ENCODE measurements around the gene TMTC2.

The TMTC2 gene

GRCh38 chr12:82688035-82688501, 1.4 kb downstream of the TMTC2 start:
- no peak for DNase-seq (ENCODE audit: low read depth, low spot score)
- Histone ChIP-seq H3K4me3 (peak overlapping the region; percentile 86), H3K36me3 (ENCODE audit: insufficient read depth, low read length) (no peaks in the 10 kb centered on the region), H3K27ac (no peak overlapping the region), H3K9me3 (ENCODE audit: low read depth, low read length) (no peaks in the 10 kb centered on the region), H3K9ac (ENCODE audit: insufficient read length) (no peak overlapping the region)
- TF ChIP-seq FOXP2 (optimal IDR thresholded peaks at IDR 0.05; ENCODE audit: control extremely low read depth, extremely low read length, insufficient read depth) = no peak
- TF ChIP-seq POLR2AphosphoS5 (IDR thresholded peaks at IDR 0.05; ENCODE audit: borderline replicate concordance, low read depth, low read length) = no peak
- no peak for TF ChIP-seq EZH2 (IDR thresholded peaks at IDR 0.05)

GRCh38 chr12:82688596-82688995, 1.9 kb downstream of the TMTC2 start:
- no peaks in the 10 kb centered on the region for H3K36me3 ChIP-seq (ENCODE audit: insufficient read depth, low read length)
- H3K9me3 ChIP-seq (ENCODE audit: low read depth, low read length) = no peaks in the 10 kb centered on the region
- H3K9ac ChIP-seq (ENCODE audit: insufficient read length) = no peak overlapping the region
- TF ChIP-seq POLR2AphosphoS5 (IDR thresholded peaks at IDR 0.05; ENCODE audit: borderline replicate concordance, low read depth, low read length) (no peak), FOXP2 (optimal IDR thresholded peaks at IDR 0.05; ENCODE audit: control extremely low read depth, extremely low read length, insufficient read depth) (no peak), EZH2 (IDR thresholded peaks at IDR 0.05) (no peak)
- no peak overlapping the region for H3K27ac ChIP-seq
- no peak for DNase-seq (ENCODE audit: low read depth, low spot score)
- no peak overlapping the region for H3K4me3 ChIP-seq

GRCh38 chr12:82690006-82690405, 3.3 kb downstream of the TMTC2 start:
- H3K36me3 ChIP-seq (ENCODE audit: insufficient read depth, low read length) = no peaks in the 10 kb centered on the region
- TF ChIP-seq FOXP2 (optimal IDR thresholded peaks at IDR 0.05; ENCODE audit: control extremely low read depth, extremely low read length, insufficient read depth) = no peak
- no peak for TF ChIP-seq POLR2AphosphoS5 (IDR thresholded peaks at IDR 0.05; ENCODE audit: borderline replicate concordance, low read depth, low read length)
- TF ChIP-seq EZH2 (IDR thresholded peaks at IDR 0.05) = no peak
- no peak overlapping the region for H3K4me3 ChIP-seq
- no peaks in the 10 kb centered on the region for H3K9me3 ChIP-seq (ENCODE audit: low read depth, low read length)
- no peak overlapping the region for H3K27ac ChIP-seq
- no peak for DNase-seq (ENCODE audit: low read depth, low spot score)
- H3K9ac ChIP-seq (ENCODE audit: insufficient read length) = no peak overlapping the region

- no peaks in the 10 kb centered on the region for H3K9me3 ChIP-seq (ENCODE audit: low read depth, low read length)
- no peaks in the 10 kb centered on the region for H3K36me3 ChIP-seq (ENCODE audit: insufficient read depth, low read length)
- TF ChIP-seq EZH2 (IDR thresholded peaks at IDR 0.05) (no peak), POLR2AphosphoS5 (IDR thresholded peaks at IDR 0.05; ENCODE audit: borderline replicate concordance, low read depth, low read length) (no peak), FOXP2 (optimal IDR thresholded peaks at IDR 0.05; ENCODE audit: control extremely low read depth, extremely low read length, insufficient read depth) (no peak)
- no peak for DNase-seq (ENCODE audit: low read depth, low spot score)
- H3K4me3 ChIP-seq = no peak overlapping the region
- H3K9ac ChIP-seq (ENCODE audit: insufficient read length) = no peak overlapping the region
- no peak overlapping the region for H3K27ac ChIP-seq
Observed at GRCh38 chr12:82691513-82691912, 4.8 kb downstream of the TMTC2 start.

- TF ChIP-seq EZH2 (IDR thresholded peaks at IDR 0.05) = no peak
- no peak for TF ChIP-seq POLR2AphosphoS5 (IDR thresholded peaks at IDR 0.05; ENCODE audit: borderline replicate concordance, low read depth, low read length)
- no peak for TF ChIP-seq FOXP2 (optimal IDR thresholded peaks at IDR 0.05; ENCODE audit: control extremely low read depth, extremely low read length, insufficient read depth)
- Histone ChIP-seq H3K27ac (no peak overlapping the region), H3K4me3 (no peak overlapping the region), H3K36me3 (ENCODE audit: insufficient read depth, low read length) (no peaks in the 10 kb centered on the region), H3K9ac (ENCODE audit: insufficient read length) (no peak overlapping the region), H3K9me3 (ENCODE audit: low read depth, low read length) (no peaks in the 10 kb centered on the region)
- DNase-seq (ENCODE audit: low read depth, low spot score) = no peak
Observed at GRCh38 chr12:82694276-82694675, 7.6 kb downstream of the TMTC2 start.

GRCh38 chr12:82694970-82695369, 8.3 kb downstream of the TMTC2 start:
- H3K36me3 ChIP-seq (ENCODE audit: insufficient read depth, low read length) = no peaks in the 10 kb centered on the region
- H3K9ac ChIP-seq (ENCODE audit: insufficient read length) = no peak overlapping the region
- no peak overlapping the region for H3K27ac ChIP-seq
- TF ChIP-seq POLR2AphosphoS5 (IDR thresholded peaks at IDR 0.05; ENCODE audit: borderline replicate concordance, low read depth, low read length) = no peak
- no peak for DNase-seq (ENCODE audit: low read depth, low spot score)
- no peaks in the 10 kb centered on the region for H3K9me3 ChIP-seq (ENCODE audit: low read depth, low read length)
- H3K4me3 ChIP-seq = no peak overlapping the region

- no peak for DNase-seq (ENCODE audit: low read depth, low spot score)
- Histone ChIP-seq H3K36me3 (ENCODE audit: insufficient read depth, low read length) (no peaks in the 10 kb centered on the region), H3K9me3 (ENCODE audit: low read depth, low read length) (no peaks in the 10 kb centered on the region), H3K4me3 (no peak overlapping the region), H3K27ac (no peak overlapping the region), H3K9ac (ENCODE audit: insufficient read length) (no peak overlapping the region)
- TF ChIP-seq FOXP2 (optimal IDR thresholded peaks at IDR 0.05; ENCODE audit: control extremely low read depth, extremely low read length, insufficient read depth) = no peak
- TF ChIP-seq POLR2AphosphoS5 (IDR thresholded peaks at IDR 0.05; ENCODE audit: borderline replicate concordance, low read depth, low read length) = no peak
- no peak for TF ChIP-seq EZH2 (IDR thresholded peaks at IDR 0.05)
Observed at GRCh38 chr12:82695531-82695930, 8.8 kb downstream of the TMTC2 start.

GRCh38 chr12:82696543-82696942, 9.8 kb downstream of the TMTC2 start:
- Histone ChIP-seq H3K27ac (no peak overlapping the region), H3K9me3 (ENCODE audit: low read depth, low read length) (no peaks in the 10 kb centered on the region), H3K4me3 (no peak overlapping the region), H3K9ac (ENCODE audit: insufficient read length) (no peak overlapping the region), H3K36me3 (ENCODE audit: insufficient read depth, low read length) (no peaks in the 10 kb centered on the region)
- DNase-seq (ENCODE audit: low read depth, low spot score) = no peak
- TF ChIP-seq FOXP2 (optimal IDR thresholded peaks at IDR 0.05; ENCODE audit: control extremely low read depth, extremely low read length, insufficient read depth) = no peak
- TF ChIP-seq EZH2 (IDR thresholded peaks at IDR 0.05) = no peak
- no peak for TF ChIP-seq POLR2AphosphoS5 (IDR thresholded peaks at IDR 0.05; ENCODE audit: borderline replicate concordance, low read depth, low read length)

All from SK-N-MC (cell line).